ENCODE measurements around the gene BCAR3.

Gene BCAR3

DNA sequence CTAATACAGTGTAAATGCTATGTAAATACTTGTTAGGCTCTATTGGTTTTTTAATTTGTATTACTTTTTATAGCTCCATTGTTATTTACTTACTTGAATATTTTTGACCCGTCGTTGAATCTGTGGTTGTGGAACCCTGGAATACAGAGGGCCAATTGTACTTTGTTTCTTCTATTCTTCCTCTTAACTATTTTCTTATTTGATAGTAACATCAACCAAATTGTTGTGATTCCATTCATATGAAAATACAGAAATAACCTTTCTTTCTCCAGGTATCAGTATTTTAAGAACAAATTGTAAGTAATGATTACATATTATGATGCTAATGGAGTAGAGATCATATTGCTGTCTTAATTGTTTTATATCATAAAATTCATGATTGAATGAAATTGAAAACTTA, 160.0 kb downstream of the BCAR3 start:
- peaks cover 11% of the 10 kb centered on the region for H3K4me1 Mint-ChIP-seq (ENCODE audit: low read depth)
- H3K27me3 Mint-ChIP-seq = no peaks in the 10 kb centered on the region
- no peak overlapping the region for H3K4me3 Mint-ChIP-seq
- no peak overlapping the region for H3K27ac Mint-ChIP-seq
- H3K36me3 Mint-ChIP-seq (ENCODE audit: low read depth) = no peaks in the 10 kb centered on the region
- intact Hi-C loops (cut with micrococcal nuclease) = no loop called here
- no peaks in the 10 kb centered on the region for H3K9me3 Mint-ChIP-seq

DNA sequence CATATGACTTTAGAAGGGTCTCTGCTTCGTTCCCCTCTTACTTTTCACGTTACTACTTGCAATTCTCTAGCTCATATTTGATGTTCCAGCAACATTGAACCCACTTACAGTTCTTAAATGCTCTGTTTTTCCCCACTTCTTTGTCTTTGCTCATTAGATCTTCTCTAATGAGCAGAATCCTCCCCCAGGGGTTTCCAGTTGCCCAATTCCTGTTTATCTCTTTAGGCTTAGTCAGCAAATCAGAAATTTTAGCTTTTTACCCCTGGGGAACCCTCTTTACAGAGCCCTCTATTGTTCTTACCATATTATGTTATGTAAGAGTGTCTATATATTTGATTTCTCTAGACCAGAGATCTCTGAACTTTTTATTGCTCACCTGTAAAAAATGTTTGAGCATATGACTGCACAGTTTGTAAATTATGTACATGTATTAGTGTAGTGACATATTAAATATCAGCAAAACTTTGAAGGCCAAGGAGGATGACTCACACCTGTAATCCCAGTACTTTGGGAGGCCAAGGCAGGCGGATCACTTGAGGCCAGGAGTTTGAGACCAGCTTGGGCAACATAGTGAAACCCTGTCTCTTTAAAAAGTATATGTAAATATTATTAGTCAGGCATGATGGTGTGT, 162.3 kb downstream of the BCAR3 start:
- H3K36me3 Mint-ChIP-seq (ENCODE audit: low read depth) = no peaks in the 10 kb centered on the region
- no peak overlapping the region for H3K4me3 Mint-ChIP-seq
- no peak overlapping the region for H3K27ac Mint-ChIP-seq
- H3K9me3 Mint-ChIP-seq = no peaks in the 10 kb centered on the region
- H3K4me1 Mint-ChIP-seq (ENCODE audit: low read depth) = peaks cover 11% of the 10 kb centered on the region
- H3K27me3 Mint-ChIP-seq = no peaks in the 10 kb centered on the region
- intact Hi-C loops (cut with micrococcal nuclease) = no loop called here

DNA sequence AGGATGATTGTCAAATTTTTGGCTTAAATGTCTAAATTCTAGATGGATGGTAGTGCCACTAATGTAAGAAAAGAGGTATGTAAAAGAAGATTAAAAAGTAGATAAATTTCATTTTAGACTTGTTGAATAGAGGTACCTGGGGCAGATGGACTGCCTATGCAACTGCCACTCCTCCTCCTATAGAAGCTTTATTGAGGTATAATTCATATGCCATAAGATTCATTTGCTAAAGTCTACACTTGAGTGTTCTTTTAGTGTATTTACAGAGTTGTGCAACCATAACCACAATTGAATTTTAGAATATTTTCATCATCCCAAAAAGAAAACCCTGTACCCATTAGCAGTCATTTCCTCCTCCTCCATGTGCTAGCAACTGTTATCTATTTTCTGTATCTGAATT, 163.1 kb downstream of the BCAR3 start:
- no peak overlapping the region for H3K4me3 Mint-ChIP-seq
- peaks cover 11% of the 10 kb centered on the region for H3K4me1 Mint-ChIP-seq (ENCODE audit: low read depth)
- no peaks in the 10 kb centered on the region for H3K9me3 Mint-ChIP-seq
- intact Hi-C loops (cut with micrococcal nuclease) = no loop called here
- no peaks in the 10 kb centered on the region for H3K27me3 Mint-ChIP-seq
- no peaks in the 10 kb centered on the region for H3K36me3 Mint-ChIP-seq (ENCODE audit: low read depth)
- no peak overlapping the region for H3K27ac Mint-ChIP-seq

DNA sequence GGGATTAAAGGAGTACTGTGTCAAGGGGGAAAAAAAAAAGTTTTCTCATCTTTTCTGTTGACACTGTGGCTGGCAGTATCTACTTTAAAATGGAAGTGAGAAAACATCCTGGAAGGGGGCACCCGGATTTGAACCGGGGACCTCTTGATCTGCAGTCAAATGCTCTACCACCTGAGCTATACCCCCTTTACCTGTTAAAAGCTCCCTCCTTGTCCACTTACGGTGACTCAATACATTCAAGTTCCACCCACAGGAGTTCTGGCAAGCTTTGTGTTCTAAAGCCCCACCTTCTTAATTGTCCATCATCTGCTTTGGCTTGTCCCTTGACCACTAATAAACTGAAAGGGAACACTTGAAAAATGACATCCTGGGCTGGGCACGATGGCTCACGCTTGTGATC, 165.5 kb downstream of the BCAR3 start:
- H3K36me3 Mint-ChIP-seq (ENCODE audit: low read depth) = no peaks in the 10 kb centered on the region
- H3K27me3 Mint-ChIP-seq = no peaks in the 10 kb centered on the region
- no peaks in the 10 kb centered on the region for H3K9me3 Mint-ChIP-seq
- no peak overlapping the region for H3K27ac Mint-ChIP-seq
- peaks cover 11% of the 10 kb centered on the region for H3K4me1 Mint-ChIP-seq (ENCODE audit: low read depth)
- intact Hi-C loops (cut with micrococcal nuclease) = no loop called here
- no peak overlapping the region for H3K4me3 Mint-ChIP-seq

Measured in dendritic cell treated with granulocyte-macrophage colony-stimulating factor and Interleukin-4, amounts not matched to agents 40 ng/mL and 50 ng/mL, for 4 days (primary cell).